ENCODE measurements around the gene DTX3.

DNA sequence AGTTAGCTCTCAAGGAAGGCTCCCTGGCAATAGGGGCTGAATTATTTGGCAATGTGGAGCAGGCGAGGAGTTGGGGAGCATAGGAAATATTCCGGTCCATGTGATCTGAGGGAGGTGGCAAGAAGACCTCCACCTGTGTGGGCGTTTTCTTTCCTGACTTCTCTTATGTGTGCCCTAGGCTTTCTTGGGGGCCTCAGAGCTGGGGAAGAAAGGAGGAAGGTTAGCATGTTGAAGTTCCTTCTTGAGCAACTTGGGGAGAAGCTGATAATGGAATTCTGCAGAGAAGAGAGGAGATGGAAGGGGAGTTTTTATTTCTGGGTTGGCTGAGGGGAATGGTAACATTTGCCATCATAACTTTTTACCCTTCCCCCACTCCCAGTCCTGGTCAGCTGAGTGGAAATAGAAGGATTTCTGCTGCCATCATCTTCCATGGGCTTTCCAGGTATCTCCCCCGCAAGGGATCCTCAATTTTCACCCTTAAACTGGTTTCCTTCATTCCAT is 1.2 kb downstream of the DTX3 start:
- TF ChIP-seq, protein P1, sequence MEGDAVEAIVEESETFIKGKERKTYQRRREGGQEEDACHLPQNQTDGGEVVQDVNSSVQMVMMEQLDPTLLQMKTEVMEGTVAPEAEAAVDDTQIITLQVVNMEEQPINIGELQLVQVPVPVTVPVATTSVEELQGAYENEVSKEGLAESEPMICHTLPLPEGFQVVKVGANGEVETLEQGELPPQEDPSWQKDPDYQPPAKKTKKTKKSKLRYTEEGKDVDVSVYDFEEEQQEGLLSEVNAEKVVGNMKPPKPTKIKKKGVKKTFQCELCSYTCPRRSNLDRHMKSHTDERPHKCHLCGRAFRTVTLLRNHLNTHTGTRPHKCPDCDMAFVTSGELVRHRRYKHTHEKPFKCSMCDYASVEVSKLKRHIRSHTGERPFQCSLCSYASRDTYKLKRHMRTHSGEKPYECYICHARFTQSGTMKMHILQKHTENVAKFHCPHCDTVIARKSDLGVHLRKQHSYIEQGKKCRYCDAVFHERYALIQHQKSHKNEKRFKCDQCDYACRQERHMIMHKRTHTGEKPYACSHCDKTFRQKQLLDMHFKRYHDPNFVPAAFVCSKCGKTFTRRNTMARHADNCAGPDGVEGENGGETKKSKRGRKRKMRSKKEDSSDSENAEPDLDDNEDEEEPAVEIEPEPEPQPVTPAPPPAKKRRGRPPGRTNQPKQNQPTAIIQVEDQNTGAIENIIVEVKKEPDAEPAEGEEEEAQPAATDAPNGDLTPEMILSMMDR (IDR thresholded peaks at IDR 0.05) = no peak
- TF ChIP-seq POLR2A (IDR thresholded peaks at IDR 0.05) = no peak

Data from body of pancreas (tissue), 4 donors.